ENCODE results near the gene PTPN6. TPM values are rescaled to one million over a fixed set of nuclear protein-coding genes. Genes with fewer than 3 reads are reported as not detected.

PTPN6 gene
- polyA plus RNA-seq, 1 experiment = 0.27 TPM

DNA sequence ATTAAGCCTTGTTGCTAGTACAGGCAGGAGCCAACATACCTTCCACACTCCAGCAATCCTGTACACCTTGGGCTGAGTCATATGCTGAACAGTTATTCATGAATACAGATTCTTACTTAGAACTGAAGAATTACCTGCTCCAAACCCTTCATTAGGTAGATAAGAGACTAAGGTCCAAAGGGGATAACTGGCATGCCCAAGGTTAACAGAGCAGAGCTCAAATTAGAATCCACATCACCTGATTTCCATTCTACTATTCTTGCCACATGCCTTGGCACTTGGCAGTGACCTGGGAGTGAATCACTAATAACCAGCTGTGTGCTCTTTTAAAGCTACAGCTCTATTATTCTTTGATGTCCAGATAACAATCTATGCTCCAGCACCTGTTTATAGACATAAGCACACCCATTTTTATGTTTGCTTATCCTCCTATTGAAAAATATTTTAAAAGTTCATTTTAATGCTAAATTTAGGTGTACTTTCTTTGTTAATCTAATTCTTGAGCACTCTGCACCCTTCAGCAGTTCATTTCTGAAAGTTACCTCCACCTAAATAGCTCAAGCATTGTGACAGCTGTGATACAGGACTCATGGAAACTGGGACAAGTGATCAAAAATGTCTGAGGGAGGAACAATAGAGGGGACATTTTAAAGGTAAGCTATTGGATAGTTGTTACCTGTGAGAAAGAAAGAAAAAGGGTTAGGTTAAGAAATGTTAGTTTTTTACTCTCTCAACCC lies 47.7 kb downstream of the PTPN6 start:
- no peak overlapping the region for H3K4me3 ChIP-seq (ENCODE audit: low read depth, low read length)
- POLR2A ChIA-PET = interaction anchor here (0.6 kb wide), 1 partner anchor 58 kb away, joined by 3 read pairs; no protein-coding TSS in a partner anchor
- peaks cover 2% of the 10 kb centered on the region for H3K36me3 ChIP-seq (ENCODE audit: control insufficient read depth, insufficient read depth, low read length)
- TF ChIP-seq, protein P1, sequence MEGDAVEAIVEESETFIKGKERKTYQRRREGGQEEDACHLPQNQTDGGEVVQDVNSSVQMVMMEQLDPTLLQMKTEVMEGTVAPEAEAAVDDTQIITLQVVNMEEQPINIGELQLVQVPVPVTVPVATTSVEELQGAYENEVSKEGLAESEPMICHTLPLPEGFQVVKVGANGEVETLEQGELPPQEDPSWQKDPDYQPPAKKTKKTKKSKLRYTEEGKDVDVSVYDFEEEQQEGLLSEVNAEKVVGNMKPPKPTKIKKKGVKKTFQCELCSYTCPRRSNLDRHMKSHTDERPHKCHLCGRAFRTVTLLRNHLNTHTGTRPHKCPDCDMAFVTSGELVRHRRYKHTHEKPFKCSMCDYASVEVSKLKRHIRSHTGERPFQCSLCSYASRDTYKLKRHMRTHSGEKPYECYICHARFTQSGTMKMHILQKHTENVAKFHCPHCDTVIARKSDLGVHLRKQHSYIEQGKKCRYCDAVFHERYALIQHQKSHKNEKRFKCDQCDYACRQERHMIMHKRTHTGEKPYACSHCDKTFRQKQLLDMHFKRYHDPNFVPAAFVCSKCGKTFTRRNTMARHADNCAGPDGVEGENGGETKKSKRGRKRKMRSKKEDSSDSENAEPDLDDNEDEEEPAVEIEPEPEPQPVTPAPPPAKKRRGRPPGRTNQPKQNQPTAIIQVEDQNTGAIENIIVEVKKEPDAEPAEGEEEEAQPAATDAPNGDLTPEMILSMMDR (IDR thresholded peaks at IDR 0.05; ENCODE audit: insufficient read depth, low read depth, low read length) = no peak
- CTCF ChIA-PET = interaction anchor here (0.7 to 2.4 kb wide), 4 partner anchors 12 to 114 kb away, joined by 4 to 6 read pairs (median 4); partner anchors contain the start of gene LPCAT3
- no peaks in the 10 kb centered on the region for H3K27me3 ChIP-seq (ENCODE audit: control insufficient read depth, insufficient read depth, low read length)
- no peak for DNase-seq (ENCODE audit: low read depth)

DNA sequence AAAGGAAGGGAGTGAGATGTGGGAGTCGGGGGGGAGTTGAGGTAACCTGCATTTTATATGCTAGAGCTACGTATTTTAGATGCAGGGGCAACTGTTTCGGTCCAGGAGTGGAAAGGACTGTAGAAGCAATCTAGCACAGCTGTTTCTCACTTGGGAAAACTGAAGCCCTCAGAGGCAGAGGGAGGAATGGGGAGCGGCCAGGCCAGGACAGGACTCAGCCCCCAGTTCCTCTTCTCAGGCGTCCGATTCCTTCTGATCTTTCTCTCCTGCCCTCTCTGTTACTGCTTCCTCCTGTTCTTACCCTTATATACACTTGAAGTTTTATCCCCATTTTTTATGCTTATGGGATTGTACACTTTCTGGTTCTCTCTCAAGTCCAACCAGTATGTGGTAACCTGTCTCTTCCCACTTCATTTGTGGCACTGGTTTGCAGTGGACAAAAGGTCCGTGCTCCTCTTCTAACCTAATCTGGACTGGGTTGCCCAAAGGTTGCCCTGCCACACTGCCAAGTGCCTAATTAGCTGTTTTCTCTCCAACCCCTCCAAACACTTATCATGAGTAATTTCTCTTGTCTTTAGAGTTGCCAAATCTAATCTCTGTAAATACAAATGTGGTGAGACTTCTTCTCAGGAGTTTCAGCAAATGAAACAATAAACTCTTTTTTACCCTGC lies 50.9 kb downstream of the PTPN6 start:
- no peak for DNase-seq (ENCODE audit: low read depth)
- Histone ChIP-seq H3K4me3 (ENCODE audit: low read depth, low read length) (no peak overlapping the region), H3K36me3 (ENCODE audit: control insufficient read depth, insufficient read depth, low read length) (no peaks in the 10 kb centered on the region; the same call in none of the 2 replicates), H3K27me3 (ENCODE audit: control insufficient read depth, insufficient read depth, low read length) (no peaks in the 10 kb centered on the region)
- ChIA-PET POLR2A (no interaction called here), CTCF (no interaction called here)
- TF ChIP-seq, protein P1 (IDR thresholded peaks at IDR 0.05; ENCODE audit: insufficient read depth, low read depth, low read length) = no peak

DNA sequence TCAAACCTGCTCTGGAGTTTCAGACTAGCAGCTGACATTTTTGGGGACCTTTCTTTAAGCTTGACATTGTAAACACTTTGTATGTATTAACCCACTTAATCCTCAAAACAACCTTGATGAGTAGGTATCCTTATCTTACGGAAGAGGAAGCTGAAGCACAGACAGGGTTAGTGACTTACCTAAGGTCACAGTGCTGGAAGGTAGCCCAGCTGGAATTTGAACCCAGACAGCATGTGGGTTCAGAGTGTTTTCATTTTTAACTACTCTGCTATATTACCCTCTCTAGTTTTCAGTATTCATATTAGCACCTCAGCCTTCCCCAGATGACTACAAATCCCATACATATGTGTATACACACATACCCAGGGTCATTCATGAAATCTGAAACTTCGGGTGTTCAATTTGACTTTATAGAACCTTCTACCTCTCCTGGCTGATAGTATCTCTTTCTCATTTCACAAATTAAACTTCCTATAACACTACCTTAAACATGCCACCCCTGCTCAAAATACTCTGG lies 53.2 kb downstream of the PTPN6 start:
- DNase-seq (ENCODE audit: low read depth) = no peak
- no peaks in the 10 kb centered on the region; the same call in none of the 2 replicates for H3K36me3 ChIP-seq (ENCODE audit: control insufficient read depth, insufficient read depth, low read length)
- TF ChIP-seq, protein P1 (IDR thresholded peaks at IDR 0.05; ENCODE audit: insufficient read depth, low read depth, low read length) = no peak
- POLR2A ChIA-PET = no interaction called here
- CTCF ChIA-PET = interaction anchor here (0.8 to 2.6 kb wide), 4 partner anchors 9 to 28 kb away, joined by 3 to 10 read pairs (median 3); partner anchors contain the start of gene LPCAT3
- H3K4me3 ChIP-seq (ENCODE audit: low read depth, low read length) = no peak overlapping the region
- no peaks in the 10 kb centered on the region for H3K27me3 ChIP-seq (ENCODE audit: control insufficient read depth, insufficient read depth, low read length)

DNA sequence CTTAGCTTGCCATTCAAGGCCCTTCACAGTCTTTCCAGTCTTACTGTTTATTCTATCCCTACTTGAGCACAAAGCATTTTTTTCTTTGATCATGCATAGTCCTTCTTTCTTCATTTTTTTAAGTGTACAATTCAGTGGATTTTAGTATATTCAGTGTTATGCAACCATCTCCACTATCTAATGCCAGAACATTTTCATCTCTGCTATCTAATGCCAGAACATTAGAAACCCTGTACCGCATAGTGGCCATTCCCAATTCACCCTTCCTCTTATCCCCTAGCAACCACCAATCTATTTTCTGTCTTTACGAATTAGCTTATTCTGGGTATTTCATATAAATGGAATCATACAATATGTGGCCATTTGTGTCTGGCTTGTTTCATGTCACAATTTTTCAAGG lies 53.7 kb downstream of the PTPN6 start:
- DNase-seq (ENCODE audit: low read depth) = no peak
- ChIA-PET POLR2A (no interaction called here), CTCF (interaction anchor here (1.1 to 2.6 kb wide), 3 partner anchors 9 to 12 kb away, joined by 3 to 10 read pairs (median 3); partner anchors contain the start of gene LPCAT3)
- TF ChIP-seq, protein P1 (IDR thresholded peaks at IDR 0.05; ENCODE audit: insufficient read depth, low read depth, low read length) = no peak
- no peak overlapping the region for H3K4me3 ChIP-seq (ENCODE audit: low read depth, low read length)
- H3K27me3 ChIP-seq (ENCODE audit: control insufficient read depth, insufficient read depth, low read length) = no peaks in the 10 kb centered on the region
- no peaks in the 10 kb centered on the region; the same call in none of the 2 replicates for H3K36me3 ChIP-seq (ENCODE audit: control insufficient read depth, insufficient read depth, low read length)

DNA sequence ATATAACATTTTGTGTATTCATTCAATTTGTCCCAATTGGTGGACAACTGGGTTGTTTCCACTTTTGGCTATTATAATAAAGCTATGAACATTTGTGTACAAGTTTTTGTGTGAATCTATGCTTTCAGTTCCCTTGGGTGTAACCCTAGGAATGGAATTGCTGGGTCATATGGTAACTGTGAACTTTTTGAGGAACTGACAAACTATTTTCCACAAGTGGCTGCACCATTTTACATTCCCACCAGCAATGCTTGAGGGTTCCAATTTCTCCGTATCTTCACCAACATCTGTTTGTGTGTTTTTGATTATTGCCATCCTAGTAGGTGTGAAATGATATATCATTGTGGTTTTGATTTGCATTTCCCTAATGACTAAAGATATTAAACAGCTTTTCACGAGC lies 54.2 kb downstream of the PTPN6 start:
- DNase-seq (ENCODE audit: low read depth) = no peak
- Histone ChIP-seq H3K27me3 (ENCODE audit: control insufficient read depth, insufficient read depth, low read length) (no peaks in the 10 kb centered on the region), H3K36me3 (ENCODE audit: control insufficient read depth, insufficient read depth, low read length) (no peaks in the 10 kb centered on the region; the same call in none of the 2 replicates), H3K4me3 (ENCODE audit: low read depth, low read length) (no peak overlapping the region)
- POLR2A ChIA-PET = no interaction called here
- TF ChIP-seq, protein P1 (IDR thresholded peaks at IDR 0.05; ENCODE audit: insufficient read depth, low read depth, low read length) = no peak
- CTCF ChIA-PET = interaction anchor here (2.6 kb wide), 1 partner anchor 12 kb away, joined by 10 read pairs; the partner anchor contains the start of gene LPCAT3

Measured in BJ (cell line).